Activated T-cell treated with anti-CD3 and anti-CD28 coated beads, Interleukin-2, amount 50 U/mL, for 48 hours (primary cell): ENCODE measurements around the gene JARID2.
A peak's percentile ranks its signal among the peaks of the same experiment; 100 is the strongest.
"Not testable (repeated sequence)": the region's sequence is repeated elsewhere in the genome, so short reads cannot be mapped to it uniquely, and the experiment has no call there.

Source experiments
- DNase-seq, 2 experiments: peaks; one replicate each; pipeline ENCODE4 v3.0.0-alpha.2; 2020

JARID2 gene

GRCh38 chr6:15405129-15406068 is 159.5 kb downstream of the JARID2 start:
- DNase-seq: no peak

- DNase-seq: no peak
Measured at GRCh38 chr6:15406452-15406851, 160.6 kb downstream of the JARID2 start.

DNA sequence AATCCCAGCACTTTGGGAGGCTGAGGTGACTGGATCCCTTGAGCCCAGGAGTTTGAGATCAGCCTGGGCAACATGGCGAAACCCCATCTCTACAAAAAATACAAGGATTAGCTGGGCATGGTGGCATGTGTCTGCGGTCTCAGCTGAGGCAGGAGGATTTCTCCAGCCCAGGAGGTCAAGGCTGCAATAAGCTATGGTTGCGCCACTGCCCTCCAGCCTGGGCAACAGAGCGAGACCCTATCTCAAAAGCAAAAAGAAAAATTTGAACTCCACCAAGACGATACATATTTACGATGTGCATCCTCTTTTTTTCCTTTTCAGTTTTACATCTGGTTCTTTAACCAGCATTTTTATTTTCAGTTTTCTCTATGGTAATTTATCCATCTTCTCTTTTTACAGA is 162.1 kb downstream of the JARID2 start:
- DNase-seq: no peak

GRCh38 chr6:15408758-15409157 is 162.9 kb downstream of the JARID2 start:
- no peak for DNase-seq

GRCh38 chr6:15409301-15410125 is 163.6 kb downstream of the JARID2 start:
- DNase-seq: no peak

GRCh38 chr6:15410126-15410391 is 164.2 kb downstream of the JARID2 start:
- no peak for DNase-seq

DNA sequence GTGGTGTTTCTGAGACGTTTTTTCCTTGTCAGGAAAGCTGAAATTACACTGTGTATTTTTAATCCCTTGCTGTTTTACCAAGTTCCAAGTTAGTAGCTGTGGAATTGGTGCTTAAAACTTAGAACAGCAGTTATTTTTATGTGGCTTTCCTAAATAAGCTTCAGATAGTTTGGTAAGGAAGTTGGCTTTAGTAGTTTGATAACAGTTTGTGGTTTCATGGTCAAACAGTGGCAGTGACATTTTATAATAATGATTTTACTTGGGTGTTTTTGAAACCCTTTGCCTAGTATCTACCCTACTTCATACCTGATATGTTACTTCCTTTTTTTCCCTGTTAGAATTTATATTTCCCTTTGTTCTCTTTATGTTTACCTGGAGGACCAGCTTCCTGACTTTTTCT is 164.9 kb downstream of the JARID2 start:
- no peak for DNase-seq

- DNase-seq: no peak
Measured at GRCh38 chr6:15411766-15412165, 165.9 kb downstream of the JARID2 start.

DNA sequence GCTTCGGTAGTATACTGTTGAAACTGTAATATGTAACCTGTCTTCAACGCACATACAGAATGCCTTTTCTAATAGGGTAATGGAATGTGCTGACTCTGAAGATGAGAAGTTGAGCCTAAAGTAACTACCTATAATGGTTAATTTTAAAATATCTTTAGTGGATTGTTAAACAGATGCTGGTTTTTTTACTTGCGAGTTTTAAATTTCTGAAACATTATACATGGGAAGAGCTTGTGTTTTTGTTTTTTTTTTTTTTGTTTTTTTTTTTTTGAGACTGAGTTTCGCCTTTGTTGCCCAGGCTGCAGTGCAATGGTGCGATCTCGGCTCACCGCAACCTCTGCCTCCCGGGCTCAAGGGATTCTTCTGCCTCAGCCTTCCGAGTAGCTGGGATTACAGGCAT is 166.9 kb downstream of the JARID2 start:
- DNase-seq: no peak

GRCh38 chr6:15413466-15414234 is 167.8 kb downstream of the JARID2 start:
- no peak for DNase-seq

- DNase-seq: no peak
Measured at GRCh38 chr6:15414235-15414612, 168.4 kb downstream of the JARID2 start.

GRCh38 chr6:15415622-15416021 is 169.8 kb downstream of the JARID2 start:
- not testable (repeated sequence) for DNase-seq

DNA sequence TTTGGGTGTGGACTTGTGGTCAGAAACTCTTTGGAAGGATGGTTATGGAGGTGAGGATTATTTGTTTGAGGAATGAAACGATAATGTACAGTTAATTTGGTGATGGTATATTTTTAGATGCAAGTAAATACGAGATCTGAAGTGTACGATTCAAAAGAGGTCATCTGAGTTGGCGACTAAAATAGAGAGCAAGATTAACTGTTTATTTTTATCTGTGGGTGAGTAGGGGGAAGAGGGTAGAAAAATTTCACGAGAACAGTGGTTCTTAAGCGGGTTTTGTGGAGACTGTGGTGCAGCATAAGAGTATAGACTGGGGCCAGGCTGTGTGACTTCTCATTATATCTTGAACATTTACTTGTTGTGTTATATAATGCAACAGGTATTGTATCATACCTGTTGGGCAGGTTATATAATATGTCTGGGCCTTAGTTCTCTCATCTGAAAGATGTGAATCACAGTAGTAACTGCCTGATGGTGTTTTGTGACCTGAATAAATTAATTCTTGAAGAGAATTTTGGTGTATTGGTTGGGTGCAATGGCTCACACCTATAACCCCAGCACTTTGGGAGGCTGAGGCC is 171.2 kb downstream of the JARID2 start:
- no peak for DNase-seq

DNA sequence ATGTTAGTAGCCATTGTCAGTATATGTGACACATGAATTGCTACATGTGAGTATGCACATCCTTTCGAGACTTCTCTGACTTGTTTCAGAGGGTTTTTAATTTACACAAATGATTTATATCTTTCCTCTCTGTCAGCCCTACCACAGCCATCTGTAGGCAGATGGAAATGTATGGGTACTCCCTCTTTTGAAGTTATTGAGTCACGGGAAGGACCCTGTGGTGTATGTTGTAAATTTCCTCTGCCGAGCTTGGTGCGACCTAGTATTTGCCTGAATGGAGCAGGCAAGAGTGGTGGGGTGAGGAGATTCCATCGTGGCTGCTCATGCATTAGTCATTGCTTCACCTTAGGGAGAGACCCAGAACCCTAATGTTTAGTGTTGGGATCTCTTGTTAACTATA is 171.9 kb downstream of the JARID2 start:
- DNase-seq: peak; percentile 53 to 63

GRCh38 chr6:15419493-15419892 is 173.6 kb downstream of the JARID2 start:
- DNase-seq: no peak

- DNase-seq: no peak
Measured at GRCh38 chr6:15420959-15421438, 175.1 kb downstream of the JARID2 start.

- DNase-seq: peak in 1 of 2 experiments; percentile 53
Measured at GRCh38 chr6:15421945-15422733, 176.3 kb downstream of the JARID2 start.

GRCh38 chr6:15423286-15423993 is 177.6 kb downstream of the JARID2 start:
- DNase-seq: no peak

DNA sequence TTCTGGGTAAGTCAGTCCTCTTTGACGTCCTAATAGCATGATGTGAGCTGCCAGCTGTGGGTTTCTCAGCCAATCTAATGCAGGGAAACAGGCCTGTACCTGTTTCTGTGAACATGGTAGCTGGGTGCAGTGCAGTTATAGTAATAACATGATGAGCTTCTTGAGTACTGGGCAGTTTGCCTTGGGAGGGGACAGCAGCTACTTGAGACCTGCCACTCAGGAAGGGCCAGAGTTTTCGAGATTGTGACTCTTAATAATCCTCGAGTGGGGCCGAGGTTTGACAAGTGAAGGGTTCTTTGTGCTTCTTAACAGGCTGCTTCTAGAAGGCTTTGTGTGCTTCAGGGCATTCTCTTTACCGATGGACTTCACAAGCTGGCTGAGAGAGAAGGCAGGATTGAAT is 180.1 kb downstream of the JARID2 start:
- DNase-seq: no peak

- no peak for DNase-seq
Measured at GRCh38 chr6:15426395-15426794, 180.5 kb downstream of the JARID2 start.

DNA sequence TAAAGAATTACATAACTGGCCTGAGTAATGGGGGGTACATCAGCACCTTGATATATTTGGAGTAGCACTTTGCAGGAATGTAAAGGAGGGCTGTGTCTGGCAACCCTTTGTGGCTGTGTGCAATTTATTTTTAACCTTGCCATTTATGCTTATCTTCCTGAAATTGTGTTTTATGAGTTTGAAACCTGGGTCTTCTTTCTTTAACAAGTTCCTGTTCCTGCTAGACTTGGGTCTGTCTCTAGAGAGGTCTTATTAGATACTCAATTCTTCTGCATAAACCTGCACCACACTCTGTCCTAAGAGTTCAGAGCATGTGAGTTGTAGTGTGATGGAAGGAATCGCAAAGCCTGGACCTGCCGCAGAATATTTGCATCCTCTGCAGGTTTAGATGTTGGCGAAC is 181.0 kb downstream of the JARID2 start:
- no peak for DNase-seq
